ENCODE results near the gene AHCYL1. TPM values are rescaled to one million over a fixed set of nuclear protein-coding genes. Genes with fewer than 3 reads are reported as not detected.

AHCYL1 gene
- total RNA-seq, 4 donors from 2014 or later = 77.0 to 112 (median 87.2) TPM

GRCh38 chr1:109997867-109998229 is 13.3 kb downstream of the AHCYL1 start:
- no peak for TF ChIP-seq CTCF (IDR thresholded peaks at IDR 0.05; ENCODE audit: low read depth)

GRCh38 chr1:110002695-110003094 is 18.1 kb downstream of the AHCYL1 start:
- no peak for TF ChIP-seq CTCF (IDR thresholded peaks at IDR 0.05; ENCODE audit: low read depth)

- TF ChIP-seq CTCF (IDR thresholded peaks at IDR 0.05; ENCODE audit: low read depth) = no peak
Observed at GRCh38 chr1:110003747-110004428, 19.3 kb downstream of the AHCYL1 start.

GRCh38 chr1:110004583-110004982 is 20.0 kb downstream of the AHCYL1 start:
- TF ChIP-seq CTCF (IDR thresholded peaks at IDR 0.05; ENCODE audit: low read depth) = no peak

- no peak for TF ChIP-seq CTCF (IDR thresholded peaks at IDR 0.05; ENCODE audit: low read depth)
Observed at GRCh38 chr1:110005971-110006370, 21.4 kb downstream of the AHCYL1 start.

- no peak for TF ChIP-seq CTCF (IDR thresholded peaks at IDR 0.05; ENCODE audit: low read depth)
Observed at GRCh38 chr1:110006516-110006915, 22.0 kb downstream of the AHCYL1 start.

- TF ChIP-seq CTCF (IDR thresholded peaks at IDR 0.05; ENCODE audit: low read depth) = no peak
Observed at GRCh38 chr1:110007046-110007830, 22.7 kb downstream of the AHCYL1 start.

Measured in subcutaneous adipose tissue (tissue), 4 donors.